ENCODE data around the gene EIF4G2. TPM values are rescaled to one million over a fixed set of nuclear protein-coding genes. Genes with fewer than 3 reads are reported as not detected.

Gene EIF4G2
- total and polyA plus RNA-seq, 2 donors, result 381 to 646 TPM

GRCh38 chr11:10749476-10749875 is 59.2 kb downstream of the EIF4G2 start:
- Histone ChIP-seq H3K4me1 (ENCODE audit: insufficient read depth) (peaks cover 2% of the 10 kb centered on the region), H3K27ac (ENCODE audit: low read depth) (no peak overlapping the region), H3K36me3 (ENCODE audit: insufficient read depth) (no peaks in the 10 kb centered on the region), H3K4me3 (ENCODE audit: low read depth, low read length) (no peak overlapping the region)
- WGBS, result 75% methylated on average over 2 of the region's 2 CpGs
- no peak for DNase-seq (ENCODE audit: extremely low spot score)

GRCh38 chr11:10747733-10748132 is 61.0 kb downstream of the EIF4G2 start:
- Histone ChIP-seq H3K36me3 (ENCODE audit: insufficient read depth) (no peaks in the 10 kb centered on the region), H3K4me3 (ENCODE audit: low read depth, low read length) (no peak overlapping the region), H3K4me1 (ENCODE audit: insufficient read depth) (peaks cover 2% of the 10 kb centered on the region)

More at GRCh38 chr11:10747733-10748132, 61.0 kb downstream of the EIF4G2 start:
- no peak for DNase-seq (ENCODE audit: extremely low spot score)
- no peak overlapping the region for H3K27ac ChIP-seq (ENCODE audit: low read depth)

Small RNA genes lying within 50 kb of the gene (small RNA-seq; reads per million reads assigned to genes)
- not detected for gene SNORD97

Other genes starting within 250 kb of the EIF4G2 start
- 141 TPM for gene LYVE1, start 240.3 kb downstream of the EIF4G2 start, total RNA-seq
- 99.9 TPM for gene LYVE1, start 240.3 kb downstream of the EIF4G2 start, polyA plus RNA-seq
- 60.1 TPM for gene IRAG1, start 115.2 kb downstream of the EIF4G2 start, total RNA-seq
- gene IRAG1, start 115.2 kb downstream of the EIF4G2 start, polyA plus RNA-seq, result 75.9 TPM
- 38.3 TPM for gene CTR9, start 57.7 kb downstream of the EIF4G2 start, total RNA-seq
- gene CTR9, start 57.7 kb downstream of the EIF4G2 start, polyA plus RNA-seq, result 18.9 TPM
- 73.8 TPM for gene ZBED5, start 49.1 kb upstream of the EIF4G2 start, total RNA-seq
- 29.2 TPM for gene ZBED5, start 49.1 kb upstream of the EIF4G2 start, polyA plus RNA-seq